A549 (cell line): ENCODE data around the gene PTRH1.

Experiments
- MAFK ChIP-seq: fragments of 450-650 bp; IDR thresholded peaks from 2 replicates; pipeline ENCODE4 v1.6.1; 2014; ENCODE audit not compliant: partially characterized antibody
- TF ChIP-seq, protein P1 (sequence below): fragments of >200 bp; sonication (Bioruptor Twin); formaldehyde crosslinking; IDR thresholded peaks from 3 replicates; pipeline ENCODE4 v1.5.1; 2016

DNA sequence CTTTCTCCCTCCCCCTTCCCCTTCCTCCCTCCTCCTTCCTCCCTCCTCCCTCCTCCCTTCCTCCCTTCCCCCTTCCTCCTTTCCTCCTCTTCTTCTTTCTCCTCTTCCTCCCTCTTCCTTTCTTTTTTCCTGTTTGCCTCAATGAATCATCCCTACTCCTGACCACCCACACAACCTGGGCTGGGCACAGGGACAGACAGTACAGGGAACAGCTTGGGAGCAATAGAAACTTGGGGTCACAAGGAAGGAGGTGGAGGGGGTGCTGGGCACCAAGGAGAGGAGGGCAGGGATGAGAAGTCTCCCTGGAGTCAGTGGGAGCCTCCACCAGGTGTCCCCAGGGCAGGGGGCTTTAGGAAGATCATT lies 5.4 kb upstream of the PTRH1 start:
- TF ChIP-seq MAFK: no peak
- TF ChIP-seq, protein P1, sequence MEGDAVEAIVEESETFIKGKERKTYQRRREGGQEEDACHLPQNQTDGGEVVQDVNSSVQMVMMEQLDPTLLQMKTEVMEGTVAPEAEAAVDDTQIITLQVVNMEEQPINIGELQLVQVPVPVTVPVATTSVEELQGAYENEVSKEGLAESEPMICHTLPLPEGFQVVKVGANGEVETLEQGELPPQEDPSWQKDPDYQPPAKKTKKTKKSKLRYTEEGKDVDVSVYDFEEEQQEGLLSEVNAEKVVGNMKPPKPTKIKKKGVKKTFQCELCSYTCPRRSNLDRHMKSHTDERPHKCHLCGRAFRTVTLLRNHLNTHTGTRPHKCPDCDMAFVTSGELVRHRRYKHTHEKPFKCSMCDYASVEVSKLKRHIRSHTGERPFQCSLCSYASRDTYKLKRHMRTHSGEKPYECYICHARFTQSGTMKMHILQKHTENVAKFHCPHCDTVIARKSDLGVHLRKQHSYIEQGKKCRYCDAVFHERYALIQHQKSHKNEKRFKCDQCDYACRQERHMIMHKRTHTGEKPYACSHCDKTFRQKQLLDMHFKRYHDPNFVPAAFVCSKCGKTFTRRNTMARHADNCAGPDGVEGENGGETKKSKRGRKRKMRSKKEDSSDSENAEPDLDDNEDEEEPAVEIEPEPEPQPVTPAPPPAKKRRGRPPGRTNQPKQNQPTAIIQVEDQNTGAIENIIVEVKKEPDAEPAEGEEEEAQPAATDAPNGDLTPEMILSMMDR: no peak
